ENCODE results near the gene IL32.

The IL32 gene

GRCh38 chr16:3027983-3028715 lies 37.3 kb upstream of the IL32 start:
- DNase-seq (ENCODE audit: low read depth) = peak; percentile 80

GRCh38 chr16:3028716-3029319 lies 36.6 kb upstream of the IL32 start:
- DNase-seq (ENCODE audit: low read depth) = no peak

GRCh38 chr16:3029491-3030221 lies 35.8 kb upstream of the IL32 start:
- no peak for DNase-seq (ENCODE audit: low read depth)

- DNase-seq (ENCODE audit: low read depth) = no peak
Observed at GRCh38 chr16:3030222-3031212, 34.9 kb upstream of the IL32 start.

- no peak for DNase-seq (ENCODE audit: low read depth)
Observed at GRCh38 chr16:3032624-3033023, 32.8 kb upstream of the IL32 start.

GRCh38 chr16:3035289-3035971 lies 30.0 kb upstream of the IL32 start:
- DNase-seq (ENCODE audit: low read depth) = no peak

- DNase-seq (ENCODE audit: low read depth) = no peak
Observed at GRCh38 chr16:3035972-3036725, 29.3 kb upstream of the IL32 start.

- DNase-seq (ENCODE audit: low read depth) = no peak
Observed at GRCh38 chr16:3036726-3037315, 28.6 kb upstream of the IL32 start, which contains the start of gene BICDL2. TSS of gene BICDL2 (minus strand) at chr16:3036944. CDS start at chr16:3035496, 1,448 bp downstream.

- no peak for DNase-seq (ENCODE audit: low read depth)
Observed at GRCh38 chr16:3038256-3038655, 27.2 kb upstream of the IL32 start.

- DNase-seq (ENCODE audit: low read depth) = no peak
Observed at GRCh38 chr16:3038896-3039295, 26.5 kb upstream of the IL32 start.

- DNase-seq (ENCODE audit: low read depth) = no peak
Observed at GRCh38 chr16:3042376-3042775, 23.1 kb upstream of the IL32 start.

GRCh38 chr16:3044708-3045107 lies 20.7 kb upstream of the IL32 start:
- DNase-seq (ENCODE audit: low read depth) = no peak

- DNase-seq (ENCODE audit: low read depth) = no peak
Observed at GRCh38 chr16:3045758-3046640, 19.4 kb upstream of the IL32 start, which contains the start of gene MMP25. TSS of gene MMP25 (plus strand) at chr16:3046561. CDS start at chr16:3046918, 357 bp downstream.

- no peak for DNase-seq (ENCODE audit: low read depth)
Observed at GRCh38 chr16:3046641-3047386, 18.6 kb upstream of the IL32 start.

GRCh38 chr16:3047387-3047720 lies 18.1 kb upstream of the IL32 start:
- no peak for DNase-seq (ENCODE audit: low read depth)

- no peak for DNase-seq (ENCODE audit: low read depth)
Observed at GRCh38 chr16:3049921-3050481, 15.4 kb upstream of the IL32 start.

- no peak for DNase-seq (ENCODE audit: low read depth)
Observed at GRCh38 chr16:3050487-3050886, 15.0 kb upstream of the IL32 start.

GRCh38 chr16:3051009-3051408 lies 14.4 kb upstream of the IL32 start:
- DNase-seq (ENCODE audit: low read depth) = no peak
